ENCODE measurements around the gene CLPX.
A peak's percentile ranks its signal among the peaks of the same experiment; 100 is the strongest.

- TF ChIP-seq EZH2 (IDR thresholded peaks at IDR 0.05) (no peak), POLR2AphosphoS5 (IDR thresholded peaks at IDR 0.05; ENCODE audit: borderline replicate concordance, low read depth, low read length) (peak; percentile 89), FOXP2 (optimal IDR thresholded peaks at IDR 0.05; ENCODE audit: control extremely low read depth, extremely low read length, insufficient read depth) (no peak)
Observed at GRCh38 chr15:65133548-65134200, 51.5 kb downstream of the CLPX start, which contains the start of gene PDCD7.

All from SK-N-MC (cell line).